SU-DHL-6 (cell line): Measurements from ENCODE around the gene PPP2R5D.

Experiments
- CTCF ChIP-seq: fragments of 200-600 bp; sonication (generic); IDR thresholded peaks from one replicate; pipeline ENCODE4 v1.5.1; 2017; ENCODE audit warnings: antibody characterized with exemption, mild to moderate bottlenecking, low read length, moderate library complexity; ENCODE audit not compliant: insufficient read depth, poor library complexity, severe bottlenecking
- EZH2phosphoT487 ChIP-seq: fragments of 200-600 bp; sonication (generic), shearing (Covaris generic); conservative IDR thresholded peaks from 2 replicates; pipeline ENCODE4 v1.6.1; 2018; ENCODE audit warnings: mild to moderate bottlenecking, antibody characterized with exemption, low read length, moderate library complexity, mixed read lengths

- TF ChIP-seq CTCF (no peak), EZH2phosphoT487 (no peak)
These were observed at the start of gene PPP2R5D for GRCh38 chr6:42984001-42984923.
